ENCODE measurements around the gene CLDN10. TPM values are rescaled to one million over a fixed set of nuclear protein-coding genes. Genes with fewer than 3 reads are reported as not detected.

The CLDN10 gene
- total RNA-seq, 1 experiment from 2014 or later, result not detected

GRCh38 chr13:95615539-95615938, 63.0 kb downstream of the CLDN10 start:
- no TSS peak for BruUV-seq (replicated peaks)
- Histone ChIP-seq H3K4me3 (ENCODE audit: low read depth, low read length, poor library complexity, severe bottlenecking) (no peak overlapping the region), H3K27me3 (replicated peaks; ENCODE audit: insufficient read depth, low read depth, low read length, poor library complexity) (no peaks in the 10 kb centered on the region), H3K4me1 (ENCODE audit: insufficient read depth, low read length, poor library complexity, severe bottlenecking) (no peaks in the 10 kb centered on the region), H3K36me3 (ENCODE audit: insufficient read depth, low read length, poor library complexity, severe bottlenecking) (no peaks in the 10 kb centered on the region), H3K27ac (ENCODE audit: low read depth, low read length, poor library complexity, severe bottlenecking) (no peak overlapping the region), H3K9me3 (ENCODE audit: low read depth, low read length, poor library complexity, severe bottlenecking) (no peaks in the 10 kb centered on the region)
- no peak for DNase-seq (ENCODE audit: low spot score)
- ChIA-PET POLR2A (ENCODE audit: low non-redundant PET) (no interaction called here), CTCF (interaction anchor here (0.5 kb wide), 1 partner anchor 120 kb away, joined by 4 read pairs; no protein-coding TSS in a partner anchor)
- intact Hi-C loops (cut with micrococcal nuclease; ENCODE audit: unreplicated experiment), result no loop called here
- no peak for TF ChIP-seq CTCF (conservative IDR thresholded peaks at IDR 0.05; ENCODE audit: low read depth, low read length)
- no peak for TF ChIP-seq EZH2 (IDR thresholded peaks at IDR 0.05; ENCODE audit: borderline replicate concordance, low read depth, low read length, poor library complexity, severe bottlenecking)

DNA sequence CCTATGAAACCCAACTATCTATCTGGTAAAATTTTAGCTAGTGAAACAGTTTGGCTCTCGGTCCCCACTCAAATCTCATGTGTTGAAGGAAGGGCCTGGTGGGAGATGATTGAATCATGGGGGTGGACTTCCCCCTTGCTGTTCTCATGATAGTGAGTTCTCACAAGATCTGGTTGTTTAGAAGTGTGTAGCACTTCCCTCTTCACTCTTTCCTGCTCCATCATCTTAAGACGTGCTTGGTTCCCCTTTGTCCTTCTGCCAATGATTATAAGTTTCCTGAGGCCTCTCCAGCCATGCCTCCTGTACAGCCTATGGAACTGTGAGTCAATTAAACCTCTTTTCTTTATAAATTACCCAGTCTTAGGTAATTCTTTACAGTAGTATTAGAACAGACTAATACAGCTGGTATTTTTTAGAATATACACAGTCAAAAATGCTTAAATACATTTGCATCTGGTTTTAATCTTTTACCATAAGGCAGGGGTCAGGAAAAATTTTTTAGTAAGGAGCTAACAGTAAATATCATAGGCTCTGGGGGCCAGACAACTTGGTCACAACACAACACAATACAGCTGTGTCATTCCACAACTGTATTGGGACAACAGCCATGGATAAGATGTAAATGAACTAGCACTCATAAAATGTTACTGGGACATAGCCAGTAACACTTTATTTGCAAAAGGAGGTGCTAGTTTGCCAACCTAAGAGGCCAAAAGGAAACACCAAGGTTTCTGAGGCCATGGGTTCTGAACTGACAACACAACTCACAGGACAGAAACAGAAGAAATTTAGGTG, 67.7 kb downstream of the CLDN10 start:
- no peak for DNase-seq (ENCODE audit: low spot score)
- ChIA-PET POLR2A (ENCODE audit: low non-redundant PET) (no interaction called here), CTCF (no interaction called here)
- Histone ChIP-seq H3K4me3 (ENCODE audit: low read depth, low read length, poor library complexity, severe bottlenecking) (no peak overlapping the region), H3K27me3 (replicated peaks; ENCODE audit: insufficient read depth, low read depth, low read length, poor library complexity) (no peaks in the 10 kb centered on the region), H3K27ac (ENCODE audit: low read depth, low read length, poor library complexity, severe bottlenecking) (no peak overlapping the region), H3K9me3 (ENCODE audit: low read depth, low read length, poor library complexity, severe bottlenecking) (no peaks in the 10 kb centered on the region), H3K4me1 (ENCODE audit: insufficient read depth, low read length, poor library complexity, severe bottlenecking) (no peaks in the 10 kb centered on the region), H3K36me3 (ENCODE audit: insufficient read depth, low read length, poor library complexity, severe bottlenecking) (no peaks in the 10 kb centered on the region)
- no TSS peak for BruUV-seq (replicated peaks)
- intact Hi-C loops (cut with micrococcal nuclease; ENCODE audit: unreplicated experiment), result loop anchor here (10.0 kb wide), 2 partner anchors 605 to 1195 kb away; no protein-coding TSS in a partner anchor
- TF ChIP-seq CTCF (conservative IDR thresholded peaks at IDR 0.05; ENCODE audit: low read depth, low read length) (no peak), EZH2 (IDR thresholded peaks at IDR 0.05; ENCODE audit: borderline replicate concordance, low read depth, low read length, poor library complexity, severe bottlenecking) (no peak)

- DNase-seq (ENCODE audit: low spot score), result no peak
- no peak overlapping the region for H3K4me3 ChIP-seq (ENCODE audit: low read depth, low read length, poor library complexity, severe bottlenecking)
- TF ChIP-seq CTCF (conservative IDR thresholded peaks at IDR 0.05; ENCODE audit: low read depth, low read length) (no peak), EZH2 (IDR thresholded peaks at IDR 0.05; ENCODE audit: borderline replicate concordance, low read depth, low read length, poor library complexity, severe bottlenecking) (no peak)
- ChIA-PET CTCF (no interaction called here), POLR2A (ENCODE audit: low non-redundant PET) (interaction anchor here (0.6 kb wide), 1 partner anchor 213 kb away, joined by 3 read pairs; no protein-coding TSS in a partner anchor)
- H3K9me3 ChIP-seq (ENCODE audit: low read depth, low read length, poor library complexity, severe bottlenecking), result no peaks in the 10 kb centered on the region
- no peaks in the 10 kb centered on the region for H3K27me3 ChIP-seq (replicated peaks; ENCODE audit: insufficient read depth, low read depth, low read length, poor library complexity)
- H3K36me3 ChIP-seq (ENCODE audit: insufficient read depth, low read length, poor library complexity, severe bottlenecking), result no peaks in the 10 kb centered on the region
- BruUV-seq (replicated peaks), result no TSS peak
- no peaks in the 10 kb centered on the region for H3K4me1 ChIP-seq (ENCODE audit: insufficient read depth, low read length, poor library complexity, severe bottlenecking)
- H3K27ac ChIP-seq (ENCODE audit: low read depth, low read length, poor library complexity, severe bottlenecking), result no peak overlapping the region
- intact Hi-C loops (cut with micrococcal nuclease; ENCODE audit: unreplicated experiment), result loop anchor here (10.0 kb wide), 2 partner anchors 604 to 1194 kb away; no protein-coding TSS in a partner anchor
Observed at GRCh38 chr13:95620825-95621498, 68.4 kb downstream of the CLDN10 start.
